PC-9 (cell line): ENCODE data around the gene ANXA3.

Source experiments
- EZH2 ChIP-seq: fragments of 200-600 bp; sonication (generic); IDR thresholded peaks from 2 replicates; pipeline ENCODE4 v1.8.0; 2017; ENCODE audit warnings: antibody characterized with exemption, low read depth
- TF ChIP-seq, protein P1 (sequence below): fragments of 200-600 bp; sonication (generic); conservative IDR thresholded peaks from 2 replicates; pipeline ENCODE4 v1.6.1; 2017; ENCODE audit warnings: mixed run types, antibody characterized with exemption, mild to moderate bottlenecking, moderate library complexity

DNA sequence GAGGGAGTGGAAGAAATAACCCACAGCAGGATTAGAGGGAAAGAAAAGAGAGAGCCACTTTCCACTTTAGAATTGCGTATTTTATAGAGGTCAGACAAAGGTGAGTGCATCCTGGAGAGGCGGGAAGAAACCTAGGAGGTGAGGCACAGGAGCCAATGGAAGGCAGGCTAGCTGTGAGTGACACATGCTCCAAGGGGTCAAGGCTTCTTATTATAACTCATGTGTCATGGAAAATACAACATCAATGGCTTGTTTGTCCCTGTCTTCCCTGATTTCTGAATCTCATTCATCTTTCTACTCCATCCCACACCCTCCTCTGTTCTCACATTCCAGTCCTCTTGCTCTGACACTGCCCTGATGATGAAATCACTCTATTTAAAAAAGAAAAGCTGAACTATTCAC lies 14.4 kb downstream of the ANXA3 start:
- TF ChIP-seq, protein P1, sequence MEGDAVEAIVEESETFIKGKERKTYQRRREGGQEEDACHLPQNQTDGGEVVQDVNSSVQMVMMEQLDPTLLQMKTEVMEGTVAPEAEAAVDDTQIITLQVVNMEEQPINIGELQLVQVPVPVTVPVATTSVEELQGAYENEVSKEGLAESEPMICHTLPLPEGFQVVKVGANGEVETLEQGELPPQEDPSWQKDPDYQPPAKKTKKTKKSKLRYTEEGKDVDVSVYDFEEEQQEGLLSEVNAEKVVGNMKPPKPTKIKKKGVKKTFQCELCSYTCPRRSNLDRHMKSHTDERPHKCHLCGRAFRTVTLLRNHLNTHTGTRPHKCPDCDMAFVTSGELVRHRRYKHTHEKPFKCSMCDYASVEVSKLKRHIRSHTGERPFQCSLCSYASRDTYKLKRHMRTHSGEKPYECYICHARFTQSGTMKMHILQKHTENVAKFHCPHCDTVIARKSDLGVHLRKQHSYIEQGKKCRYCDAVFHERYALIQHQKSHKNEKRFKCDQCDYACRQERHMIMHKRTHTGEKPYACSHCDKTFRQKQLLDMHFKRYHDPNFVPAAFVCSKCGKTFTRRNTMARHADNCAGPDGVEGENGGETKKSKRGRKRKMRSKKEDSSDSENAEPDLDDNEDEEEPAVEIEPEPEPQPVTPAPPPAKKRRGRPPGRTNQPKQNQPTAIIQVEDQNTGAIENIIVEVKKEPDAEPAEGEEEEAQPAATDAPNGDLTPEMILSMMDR = no peak
- TF ChIP-seq EZH2 = no peak
